Spinal cord (tissue), 10 donors: ENCODE data around the gene MED27. TPM values are rescaled to one million over a fixed set of nuclear protein-coding genes. Genes with fewer than 3 reads are reported as not detected.

Source experiments
- DNase-seq, 6 donors: peaks; one replicate each; pipeline versions ENCODE4 v3.0.0 to v3.0.0-alpha.2; 2013 to 2015; ENCODE audit warnings: low spot score in 6 of 6, low read depth in 4 of 6
- H3K27ac ChIP-seq: one replicate; pipeline ENCODE4 v1.5.1; 2013; ENCODE audit warnings: low read depth, low read length, control low read depth
- H3K27me3 ChIP-seq: one replicate; pipeline ENCODE4 v1.6.1; 2013; ENCODE audit warnings: low read length; ENCODE audit not compliant: control insufficient read depth, insufficient read depth
- H3K36me3 ChIP-seq: one replicate; pipeline ENCODE4 v1.6.1; 2013; ENCODE audit warnings: low read length; ENCODE audit not compliant: control insufficient read depth, insufficient read depth
- H3K4me1 ChIP-seq: one replicate; pipeline ENCODE4 v1.6.1; 2013; ENCODE audit warnings: low read length; ENCODE audit not compliant: control insufficient read depth, insufficient read depth
- H3K4me3 ChIP-seq: one replicate; pipeline ENCODE4 v1.5.1; 2013; ENCODE audit warnings: low read depth, low read length, control low read depth
- H3K9me3 ChIP-seq: one replicate; pipeline ENCODE4 v1.6.1; 2013; ENCODE audit warnings: low read length; ENCODE audit not compliant: control insufficient read depth, insufficient read depth
- WGBS: methylation state at CpG from one replicate; pipeline ENCODE4 v1.1.5; 2013; ENCODE audit warnings: missing lambda C conversion rate; ENCODE audit not compliant: insufficient coverage; 5-methylcytosine and 5-hydroxymethylcytosine counted together
- polyA plus RNA-seq, 2 donors: library from polyadenylated mRNA; unstranded; fragments of 120-200 nt; gene quantifications; one replicate each; pipeline ENCODE4 v1.2.1, GENCODE V29; 2013; ENCODE audit not compliant: insufficient read length in 2 of 2
- total RNA-seq, 2 donors: library from RNA; depleted of rRNA in 1 of 2; stranded (reverse); fragments of 120-200 nt in 1 of 2; fragments of >200 nt in 1 of 2; gene quantifications; one replicate each; pipeline versions ENCODE4 v1.2.3 to v1.2.4, GENCODE V29; 2013 to 2014
- donor health status: healthy.

MED27 gene
- total and polyA plus RNA-seq, 4 donors = 13.9 to 27.8 (median 25.8) TPM

DNA sequence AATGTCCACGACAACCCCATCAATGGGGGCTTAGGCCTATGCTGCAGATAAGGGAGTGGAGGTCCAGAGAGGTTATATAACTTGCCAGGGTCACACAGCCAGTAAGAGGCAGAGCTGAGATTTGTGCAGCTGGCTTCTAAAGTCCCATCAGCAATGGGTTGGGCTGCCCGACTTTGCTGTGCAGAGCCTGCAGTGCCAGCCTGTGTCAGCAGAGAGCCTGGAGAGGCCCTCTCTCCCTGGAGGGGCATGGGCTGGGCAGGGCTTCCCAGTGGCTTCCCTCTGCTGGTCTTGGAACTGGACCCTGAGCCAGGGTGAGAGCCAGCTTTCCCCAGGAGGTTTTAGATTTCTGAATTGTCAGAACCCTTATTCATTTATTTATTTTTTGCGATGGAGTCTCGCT, 262.6 kb downstream of the MED27 start:
- H3K27me3 ChIP-seq = peaks cover 3% of the 10 kb centered on the region
- 74% methylated on average over 2 of the region's 4 CpGs for WGBS
- peaks cover 3% of the 10 kb centered on the region for H3K36me3 ChIP-seq

DNA sequence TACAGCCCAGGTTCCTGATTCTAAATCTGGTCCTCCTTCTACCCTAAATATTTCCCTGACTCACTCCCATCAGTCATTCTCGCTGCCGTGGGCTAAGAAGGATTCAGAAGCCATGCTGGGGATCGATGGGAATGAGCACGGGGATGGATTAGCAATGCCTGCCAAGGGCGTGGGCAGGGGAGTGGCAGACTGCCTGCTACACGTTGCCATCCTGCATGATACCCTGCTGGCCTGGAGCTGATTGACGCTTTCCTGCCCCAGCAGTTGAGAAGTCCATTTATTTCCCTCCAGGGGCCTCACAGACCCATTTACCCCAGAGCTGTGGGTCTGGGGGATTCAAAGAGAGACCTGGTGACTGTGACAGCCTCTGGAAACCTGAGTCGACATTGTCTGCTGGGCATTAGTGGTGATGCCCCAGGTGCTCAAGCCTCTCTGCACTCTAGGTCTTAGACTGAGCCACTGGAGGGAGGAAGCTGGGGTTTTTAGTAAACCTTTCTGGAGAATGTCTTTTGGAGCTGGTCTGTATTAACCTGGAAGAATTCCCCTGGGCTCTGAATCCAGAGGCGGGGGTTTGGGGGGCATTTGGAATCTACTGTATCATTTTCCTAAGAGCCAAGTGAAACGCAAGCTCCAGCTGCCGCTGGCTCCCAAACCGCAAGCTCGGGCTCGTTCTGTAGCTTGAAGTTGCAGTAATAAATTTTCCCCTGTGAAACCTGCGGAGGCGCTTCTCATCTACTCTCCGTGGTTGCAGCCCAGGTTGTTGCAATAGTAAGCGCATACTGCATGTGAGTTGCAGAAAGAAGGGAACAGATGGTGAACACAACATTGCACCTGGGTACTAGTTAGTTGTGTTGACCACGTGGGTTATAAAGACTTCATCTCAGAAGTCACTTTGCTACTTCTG, 263.4 kb downstream of the MED27 start:
- DNase-seq = peak in 2 of 6 donors; percentile 42 to 84
- H3K4me1 ChIP-seq = peaks cover 11% of the 10 kb centered on the region
- 48% methylated on average over 16 of the region's 19 CpGs for WGBS
- H3K9me3 ChIP-seq = no peaks in the 10 kb centered on the region
- H3K27ac ChIP-seq = no peak overlapping the region
- no peak overlapping the region for H3K4me3 ChIP-seq
- peaks cover 3% of the 10 kb centered on the region for H3K36me3 ChIP-seq
- peaks cover 3% of the 10 kb centered on the region for H3K27me3 ChIP-seq

More for the DNA sequence above, 262.6 kb downstream of the MED27 start:
- DNase-seq = no peak
- Histone ChIP-seq H3K27ac (no peak overlapping the region), H3K9me3 (no peaks in the 10 kb centered on the region), H3K4me1 (peaks cover 11% of the 10 kb centered on the region), H3K4me3 (no peak overlapping the region)

DNA sequence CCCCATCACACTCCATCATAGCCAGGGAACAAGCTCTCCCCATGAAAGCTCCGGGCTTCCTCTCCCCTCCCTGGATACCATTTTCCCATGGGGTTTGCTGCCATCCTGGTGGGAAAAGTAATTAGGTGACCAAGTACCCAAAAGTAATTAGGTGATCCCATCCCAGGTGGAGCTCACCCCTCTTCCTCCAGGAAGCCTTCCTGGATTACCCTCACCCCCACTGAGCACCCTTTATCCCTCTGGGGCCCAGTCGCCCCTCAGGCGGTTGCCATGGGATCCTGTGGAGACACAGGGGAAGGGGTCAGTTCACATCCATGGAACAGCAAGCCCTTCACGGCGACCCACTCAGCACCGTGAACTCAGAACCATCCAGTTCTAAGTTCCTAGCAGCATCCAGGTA, 265.0 kb downstream of the MED27 start:
- peaks cover 3% of the 10 kb centered on the region for H3K27me3 ChIP-seq
- no peak overlapping the region for H3K27ac ChIP-seq
- DNase-seq = no peak
- H3K36me3 ChIP-seq = peaks cover 3% of the 10 kb centered on the region
- no peak overlapping the region for H3K4me3 ChIP-seq
- WGBS = 100% methylated on average over 3 of the region's 6 CpGs
- H3K4me1 ChIP-seq = peaks cover 22% of the 10 kb centered on the region
- H3K9me3 ChIP-seq = no peaks in the 10 kb centered on the region

GRCh38 chr9:131813116-131813515, 266.6 kb downstream of the MED27 start:
- Histone ChIP-seq H3K4me1 (peaks cover 28% of the 10 kb centered on the region), H3K4me3 (no peak overlapping the region), H3K9me3 (no peaks in the 10 kb centered on the region), H3K27me3 (peaks cover 3% of the 10 kb centered on the region), H3K36me3 (peaks cover 3% of the 10 kb centered on the region), H3K27ac (no peak overlapping the region)
- no peak for DNase-seq
- 91% methylated on average over 9 of the region's 9 CpGs for WGBS

DNA sequence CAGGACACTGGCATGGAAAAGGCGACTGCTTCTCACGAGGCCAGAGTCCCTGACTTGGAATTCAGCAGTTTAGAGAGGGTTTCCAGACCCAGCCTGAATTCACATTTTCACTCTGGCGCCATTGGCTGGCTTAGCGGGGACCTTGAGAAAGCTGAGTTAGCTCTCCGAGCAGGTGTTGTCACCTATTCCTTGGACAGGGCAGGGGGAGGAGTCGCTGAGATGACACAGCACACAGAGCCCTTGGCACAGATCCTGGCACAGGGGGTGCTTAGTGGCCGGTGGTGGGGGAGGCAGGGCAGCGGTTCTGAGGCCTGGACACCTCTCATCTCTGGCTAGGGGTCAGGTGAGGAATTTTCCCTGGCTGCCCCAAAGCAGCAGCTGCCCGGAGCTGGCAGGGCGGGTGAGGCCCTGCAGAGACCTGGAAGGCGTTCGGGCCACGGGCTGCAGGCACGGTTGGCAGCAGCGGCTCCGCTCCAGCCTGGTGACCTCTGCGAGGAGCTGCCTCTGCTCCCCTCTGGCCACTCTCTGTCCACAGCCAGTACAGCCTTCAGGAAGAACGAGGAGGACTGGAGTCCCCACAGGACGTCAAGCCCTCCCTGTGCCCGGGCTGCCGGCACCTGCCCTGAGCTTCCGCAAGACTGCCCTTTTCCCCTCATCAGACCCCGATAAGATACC, 267.4 kb downstream of the MED27 start:
- no peaks in the 10 kb centered on the region for H3K9me3 ChIP-seq
- H3K27ac ChIP-seq = no peak overlapping the region
- H3K27me3 ChIP-seq = peaks cover 3% of the 10 kb centered on the region
- 89% methylated on average over 23 of the region's 23 CpGs for WGBS
- H3K4me3 ChIP-seq = no peak overlapping the region
- no peak for DNase-seq
- peaks cover 3% of the 10 kb centered on the region for H3K36me3 ChIP-seq
- peaks cover 32% of the 10 kb centered on the region for H3K4me1 ChIP-seq

DNA sequence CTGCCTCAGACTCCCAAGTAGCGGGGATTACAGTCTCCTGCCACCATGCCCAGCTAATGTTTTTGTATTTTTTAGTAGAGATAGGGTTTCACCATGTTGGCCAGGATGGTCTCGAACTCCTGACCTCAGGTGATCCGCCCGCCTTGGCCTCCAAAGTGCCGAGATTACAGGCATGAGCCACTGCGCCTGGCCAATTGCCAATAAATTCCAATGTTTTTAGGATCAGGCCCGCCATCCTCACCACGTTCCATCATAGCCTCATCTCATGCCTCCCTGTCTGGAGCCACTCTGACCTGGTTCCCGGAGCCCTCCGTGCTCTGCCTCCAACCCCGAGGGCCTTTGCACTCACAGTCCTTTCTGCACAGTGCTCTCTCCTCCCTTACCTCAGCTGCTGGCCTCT, 268.3 kb downstream of the MED27 start:
- H3K4me1 ChIP-seq = peaks cover 36% of the 10 kb centered on the region
- no peaks in the 10 kb centered on the region for H3K9me3 ChIP-seq
- WGBS = 83% methylated on average over 10 of the region's 11 CpGs
- peaks cover 3% of the 10 kb centered on the region for H3K36me3 ChIP-seq
- DNase-seq = no peak
- H3K27me3 ChIP-seq = peaks cover 2% of the 10 kb centered on the region
- H3K4me3 ChIP-seq = no peak overlapping the region
- no peak overlapping the region for H3K27ac ChIP-seq

GRCh38 chr9:131810351-131811170, 269.1 kb downstream of the MED27 start:
- peaks cover 3% of the 10 kb centered on the region for H3K36me3 ChIP-seq
- H3K27ac ChIP-seq = no peak overlapping the region
- no peak overlapping the region for H3K4me3 ChIP-seq
- 70% methylated on average over 22 of the region's 23 CpGs for WGBS
- DNase-seq = no peak
- H3K4me1 ChIP-seq = peaks cover 36% of the 10 kb centered on the region
- no peaks in the 10 kb centered on the region for H3K27me3 ChIP-seq
- H3K9me3 ChIP-seq = no peaks in the 10 kb centered on the region
